ENCODE measurements around the gene ATAD5. TPM values are rescaled to one million over a fixed set of nuclear protein-coding genes. Genes with fewer than 3 reads are reported as not detected.

The ATAD5 gene
- total and polyA plus RNA-seq, 12 donors = 0.14 to 1.4 (median 0.44) TPM

GRCh38 chr17:30869005-30869404, 37.2 kb downstream of the ATAD5 start:
- Histone ChIP-seq H3K9me3 (no peaks in the 10 kb centered on the region), H3K27ac (no peak overlapping the region), H3K4me1 (no peaks in the 10 kb centered on the region), H3K27me3 (no peaks in the 10 kb centered on the region), H3K36me3 (peaks cover 0 to 70% (median 0%) of the 10 kb centered on the region in 9 donors), H3K4me3 (no peak overlapping the region)
- no peak for TF ChIP-seq CTCF (IDR thresholded peaks at IDR 0.05)
- no peak for ATAC-seq
- intact Hi-C loops (cut with DNase I) = no loop called here
- DNase-seq = no peak
- WGBS, 2 donors = 97% methylated on average over 6 of the region's 6 CpGs

- Histone ChIP-seq H3K9me3 (no peaks in the 10 kb centered on the region), H3K4me1 (no peaks in the 10 kb centered on the region), H3K27me3 (no peaks in the 10 kb centered on the region), H3K27ac (no peak overlapping the region), H3K36me3 (peaks cover 0 to 44% (median 0%) of the 10 kb centered on the region in 9 donors), H3K4me3 (no peak overlapping the region)
- DNase-seq = no peak
- no peak for ATAC-seq
- intact Hi-C loops (cut with DNase I) = loop anchor here in 1 of 10 donors (5.0 kb wide), 1 partner anchor 251 kb away; no protein-coding TSS in a partner anchor
- 97 to 98% methylated on average over 5 of the region's 5 CpGs for WGBS, 2 donors
- no peak for TF ChIP-seq CTCF (IDR thresholded peaks at IDR 0.05)
These were observed 54.4 kb downstream of the ATAD5 start for GRCh38 chr17:30886187-30886586.

GRCh38 chr17:30894236-30894635, 62.5 kb downstream of the ATAD5 start:
- Histone ChIP-seq H3K4me1 (no peaks in the 10 kb centered on the region), H3K36me3 (peaks cover 0 to 81% (median 13%) of the 10 kb centered on the region in 9 donors), H3K9me3 (no peaks in the 10 kb centered on the region), H3K27me3 (no peaks in the 10 kb centered on the region), H3K4me3 (no peak overlapping the region), H3K27ac (no peak overlapping the region)
- no peak for ATAC-seq
- DNase-seq = no peak
- 83 to 86% methylated on average over 3 of the region's 3 CpGs for WGBS, 2 donors
- no peak for TF ChIP-seq CTCF (IDR thresholded peaks at IDR 0.05)
- intact Hi-C loops (cut with DNase I) = no loop called here

- no peak for TF ChIP-seq CTCF (IDR thresholded peaks at IDR 0.05)
- Histone ChIP-seq H3K9me3 (no peaks in the 10 kb centered on the region), H3K27me3 (no peaks in the 10 kb centered on the region), H3K36me3 (peaks cover 0 to 96% (median 20%) of the 10 kb centered on the region in 9 donors), H3K27ac (no peak overlapping the region), H3K4me1 (no peaks in the 10 kb centered on the region), H3K4me3 (no peak overlapping the region)
- ATAC-seq (no peak), DNase-seq (no peak)
- WGBS, 2 donors = 98% methylated on average over 5 of the region's 5 CpGs
- intact Hi-C loops (cut with DNase I) = no loop called here
These were observed 65.5 kb downstream of the ATAD5 start for GRCh38 chr17:30897311-30897710.

All from heart right ventricle (tissue), 16 donors.